Activated T-cell treated with anti-CD3 and anti-CD28 coated beads for 4 hours (primary cell): ENCODE data around the gene EIF3I.
A peak's percentile ranks its signal among the peaks of the same experiment; 100 is the strongest.

ENCODE experiments used
- DNase-seq: peaks from one replicate; pipeline ENCODE4 v3.0.0-alpha.2; 2020

The EIF3I gene

DNA sequence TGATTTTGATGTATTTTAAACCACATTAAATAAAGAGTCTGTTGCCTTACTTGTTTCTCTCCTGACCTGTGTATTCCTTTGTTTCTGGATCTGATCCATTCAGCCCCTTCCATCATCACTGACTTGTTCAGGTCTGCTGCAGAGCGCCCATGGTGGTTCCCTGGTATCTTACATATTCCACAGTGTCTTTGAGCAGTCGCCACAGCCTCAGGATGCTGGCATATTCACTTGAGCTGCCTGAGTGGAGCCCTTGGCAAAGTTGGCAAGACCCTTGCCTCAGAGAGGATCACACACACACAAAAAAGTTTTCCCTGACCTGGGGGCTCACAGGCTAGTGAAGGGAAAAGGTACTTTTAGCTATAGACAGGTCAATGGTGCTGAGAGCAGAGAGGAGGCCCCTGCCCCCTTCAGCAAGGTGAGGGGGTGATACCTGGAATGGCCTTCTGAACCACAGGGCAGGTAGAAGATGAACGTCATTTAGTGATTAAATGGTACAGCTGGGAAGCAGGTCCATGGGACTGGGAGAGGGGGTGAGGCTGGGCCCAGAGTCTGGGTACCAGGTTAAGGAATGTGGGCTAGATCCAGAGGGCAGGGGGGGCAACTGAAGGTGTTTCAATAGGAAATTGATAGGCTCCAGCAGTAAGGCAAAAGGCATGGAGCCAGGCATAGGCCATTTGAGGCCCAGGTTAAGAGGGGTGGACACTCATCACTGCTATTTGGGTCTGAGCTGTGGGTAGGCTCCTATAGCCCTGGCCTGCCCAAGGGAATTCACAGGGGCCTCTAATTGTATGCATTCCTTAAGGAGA is 23.8 kb upstream of the EIF3I start:
- DNase-seq = no peak

DNA sequence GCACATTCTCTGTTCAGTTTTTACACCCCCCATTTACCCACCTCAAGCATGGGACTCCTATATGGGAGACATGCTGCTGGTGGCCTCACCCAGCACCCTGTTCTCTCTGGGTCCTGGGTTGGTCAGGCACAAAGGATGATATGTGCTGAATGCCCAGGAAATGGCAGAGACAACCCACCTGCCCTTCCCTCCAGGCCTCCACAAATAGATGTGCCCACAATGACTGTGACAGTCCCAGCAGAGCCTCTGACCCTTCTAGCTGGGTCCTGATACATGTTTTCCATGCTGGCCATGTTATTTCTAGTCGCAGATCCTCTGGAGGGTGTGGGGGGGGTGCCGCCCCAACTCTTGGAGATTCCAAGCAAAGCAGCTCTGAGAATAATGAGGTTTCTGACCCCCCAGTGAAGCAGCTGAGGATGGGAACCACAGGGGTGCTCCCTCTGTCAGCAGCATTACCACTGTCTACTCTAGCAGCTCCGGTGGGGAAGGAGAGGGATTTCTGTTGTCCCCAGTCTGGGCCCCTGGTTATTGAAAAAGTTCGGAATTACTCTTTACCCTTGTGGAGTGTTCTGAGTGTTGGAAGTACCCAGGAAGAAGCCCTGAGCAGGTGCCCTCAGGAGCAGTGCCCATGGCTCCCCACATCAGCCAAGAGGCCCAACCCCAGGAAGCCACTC is 23.0 kb upstream of the EIF3I start:
- DNase-seq = no peak

DNA sequence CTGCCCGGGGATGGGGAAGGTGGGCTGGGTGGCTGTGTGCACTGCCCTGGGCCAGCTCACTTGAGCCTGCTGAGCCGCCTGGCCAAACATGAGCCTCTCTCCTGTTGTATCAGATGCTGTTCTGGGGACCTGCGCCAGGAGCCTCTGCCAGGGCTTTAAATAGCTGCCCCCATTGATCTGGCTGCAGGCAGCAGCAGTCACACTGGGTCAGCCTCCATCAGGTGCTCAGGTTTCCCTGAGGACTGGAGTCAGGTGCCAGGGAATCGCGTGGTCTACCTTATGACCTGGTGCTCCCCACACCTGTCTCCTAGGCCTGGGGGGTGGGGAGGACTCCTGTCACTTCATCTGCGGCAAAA is 22.5 kb upstream of the EIF3I start:
- DNase-seq = no peak

DNA sequence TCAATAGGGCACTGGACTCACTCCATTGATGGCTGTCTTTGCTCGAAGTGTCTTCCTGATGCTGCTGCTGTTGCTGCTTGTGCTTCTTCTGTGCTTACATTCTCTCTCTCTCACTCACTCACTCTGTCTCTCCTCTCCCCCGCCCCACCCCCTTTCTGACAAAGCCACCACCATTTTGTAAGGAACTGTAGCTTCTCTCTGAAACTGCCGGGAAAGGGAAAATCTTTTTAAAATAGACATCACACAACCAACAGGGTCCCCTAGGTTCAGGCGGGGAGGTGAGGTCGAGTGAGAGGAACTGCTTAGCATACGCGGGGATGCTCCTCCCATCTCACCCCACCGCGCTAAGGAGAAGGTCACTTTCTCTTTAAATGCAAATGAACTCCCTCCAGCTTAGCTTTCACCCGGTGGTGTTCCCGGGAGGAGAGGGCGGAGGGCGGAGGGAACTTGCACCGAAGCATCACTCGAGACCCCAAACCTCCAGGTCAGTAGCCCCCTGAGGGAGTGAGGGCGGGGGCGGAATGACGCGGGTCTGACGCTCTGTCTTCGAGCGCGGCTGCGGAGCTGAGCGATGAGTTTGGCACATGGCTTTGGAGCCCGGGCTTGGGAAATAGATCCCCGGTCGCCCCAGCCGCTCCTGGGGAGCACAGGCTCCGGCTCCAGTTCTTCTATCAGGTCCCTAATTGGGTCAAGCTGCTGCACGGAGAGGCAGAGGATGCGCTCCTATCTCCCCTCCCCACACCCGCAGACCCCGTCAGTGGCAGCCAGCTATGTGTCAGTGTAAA is 21.8 kb upstream of the EIF3I start, which contains the start of gene CCDC28B:
Gene CCDC28B, plus strand, starts transcription at position 370 of the 785 bp plus-strand sequence. CDS start 1,341 bp downstream, outside the sequence.
- DNase-seq = peak; percentile 34

DNA sequence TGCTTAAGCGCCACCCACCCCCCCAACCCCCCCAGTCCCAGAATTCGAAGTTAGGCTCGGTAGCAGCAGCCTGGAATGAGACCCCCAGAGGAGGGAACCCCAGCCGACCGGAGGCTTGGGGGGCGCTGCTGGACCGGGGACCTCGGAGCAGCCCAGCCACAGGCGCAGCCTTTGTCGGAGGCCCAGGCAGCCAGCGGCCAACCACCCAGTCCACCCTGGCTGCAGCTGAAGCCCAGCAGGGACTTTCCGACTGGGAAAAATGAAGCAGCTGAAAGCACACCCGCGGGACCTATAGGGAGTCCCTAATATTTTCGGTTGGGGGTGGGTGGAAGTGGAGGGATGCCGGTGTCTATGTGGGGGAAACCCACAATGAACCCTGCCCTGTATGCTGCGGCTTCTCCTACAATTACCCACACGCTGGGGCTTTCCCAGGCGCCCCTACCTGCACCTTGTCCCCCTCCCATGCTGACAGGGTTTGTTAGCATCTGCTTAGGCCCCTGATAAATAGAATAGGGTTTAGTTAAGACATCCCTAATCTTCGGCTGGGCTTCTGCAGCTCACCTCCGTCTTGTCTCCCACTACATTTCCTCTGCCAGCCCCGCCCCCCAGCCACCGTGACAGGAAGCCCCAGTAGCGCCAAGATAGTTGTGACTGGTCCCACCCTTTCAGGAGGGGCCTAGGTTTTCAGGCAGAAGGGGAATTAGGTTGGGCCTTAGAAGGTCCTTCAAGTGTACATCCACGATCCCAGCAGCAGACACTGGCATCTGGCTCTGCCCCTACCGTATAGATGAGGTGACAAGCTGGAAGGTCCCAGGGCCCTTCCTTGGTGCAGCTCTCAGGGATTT is 21.0 kb upstream of the EIF3I start:
- peak; percentile 65 for DNase-seq

DNA sequence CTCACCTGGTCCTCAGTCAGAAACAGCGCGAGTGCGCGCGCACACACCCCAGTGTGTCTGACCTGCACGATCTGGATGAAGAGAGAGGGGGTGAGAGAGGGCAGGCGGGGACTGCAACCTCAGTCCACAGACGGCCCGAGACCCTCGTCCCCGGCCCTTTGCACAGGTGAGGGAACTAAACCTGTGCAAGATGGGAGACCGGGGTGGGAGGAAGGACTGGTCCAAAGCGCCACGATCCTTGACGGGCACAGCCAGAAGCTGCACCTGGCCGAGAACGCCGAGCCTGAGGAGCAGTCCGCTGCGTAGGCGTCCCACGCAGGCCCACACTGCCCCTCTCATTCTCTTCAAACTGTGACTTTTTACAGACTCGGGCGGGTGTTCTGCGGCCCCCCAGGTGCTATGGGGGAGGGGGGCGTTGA is 17.3 kb upstream of the EIF3I start:
- DNase-seq = no peak

DNA sequence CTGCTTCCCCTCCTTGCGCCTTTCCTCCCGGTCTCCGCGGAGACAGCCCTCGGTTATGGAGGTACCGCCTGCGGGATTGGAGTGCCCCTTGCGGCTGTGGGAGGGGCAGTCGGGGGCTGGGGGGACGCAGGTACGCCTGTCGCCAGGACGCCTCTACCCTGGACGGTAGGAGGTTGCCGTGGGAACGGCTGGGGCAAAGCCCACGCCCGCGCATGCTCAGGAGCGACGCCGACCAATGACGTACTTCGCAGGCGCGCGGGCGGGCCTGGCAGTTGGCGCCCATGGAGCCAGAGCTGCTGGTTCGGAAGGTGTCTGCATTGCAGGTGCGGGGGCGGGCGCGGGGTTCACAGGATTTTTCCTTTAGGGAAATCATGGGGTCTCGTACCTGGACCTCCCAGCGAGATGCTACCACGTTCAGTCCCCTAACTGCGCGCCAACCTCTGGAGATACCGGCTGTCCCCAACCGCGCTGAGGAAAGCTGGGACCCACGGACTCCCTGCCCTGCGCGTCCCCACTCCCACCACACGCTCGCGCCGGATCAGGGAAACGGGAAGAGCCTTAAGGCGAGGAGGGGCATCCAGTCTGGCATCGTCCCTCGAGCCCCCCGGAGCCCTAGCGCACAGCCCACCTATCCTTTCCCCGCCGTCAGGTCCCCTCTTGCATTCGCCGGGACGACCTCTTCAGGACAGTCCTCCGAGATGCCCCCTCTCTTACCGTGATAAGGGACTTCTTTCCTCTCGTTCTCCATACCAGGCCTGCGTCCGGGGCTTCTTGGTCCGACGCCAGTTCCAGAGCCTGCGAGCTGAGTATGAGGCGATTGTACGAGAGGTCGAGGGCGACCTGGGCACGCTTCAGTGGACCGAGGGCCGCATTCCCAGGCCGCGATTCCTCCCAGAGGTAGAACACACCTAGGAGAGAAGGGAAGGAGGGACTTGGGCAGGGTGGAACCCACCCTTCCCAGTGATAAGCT is 16.5 kb upstream of the EIF3I start, which contains the start of gene IQCC:
Gene IQCC, plus strand, starts transcription at position 271 of the 970 bp plus-strand sequence. Its CDS starts 11 bp downstream, at position 282.
- DNase-seq = peak; percentile 78

DNA sequence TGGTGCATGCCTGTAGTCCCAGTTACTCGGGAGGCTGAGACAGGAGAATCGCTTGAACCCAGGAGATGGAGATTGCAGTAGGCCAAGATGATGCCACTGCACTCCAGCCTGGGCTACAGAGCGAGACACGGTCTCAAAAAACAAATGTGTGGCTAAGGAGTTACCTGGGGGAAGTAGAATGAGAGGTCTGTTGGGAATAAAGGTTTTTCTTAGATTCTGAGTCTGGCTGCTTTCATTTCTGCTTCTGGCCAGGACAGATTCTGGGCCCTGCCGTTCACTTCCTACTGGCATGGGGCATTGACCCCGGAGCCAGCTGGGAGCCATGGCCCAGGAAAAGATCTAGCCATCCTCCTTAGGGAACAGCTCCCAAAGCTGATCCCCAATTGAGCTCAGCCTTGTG is 13.7 kb upstream of the EIF3I start:
- no peak for DNase-seq

DNA sequence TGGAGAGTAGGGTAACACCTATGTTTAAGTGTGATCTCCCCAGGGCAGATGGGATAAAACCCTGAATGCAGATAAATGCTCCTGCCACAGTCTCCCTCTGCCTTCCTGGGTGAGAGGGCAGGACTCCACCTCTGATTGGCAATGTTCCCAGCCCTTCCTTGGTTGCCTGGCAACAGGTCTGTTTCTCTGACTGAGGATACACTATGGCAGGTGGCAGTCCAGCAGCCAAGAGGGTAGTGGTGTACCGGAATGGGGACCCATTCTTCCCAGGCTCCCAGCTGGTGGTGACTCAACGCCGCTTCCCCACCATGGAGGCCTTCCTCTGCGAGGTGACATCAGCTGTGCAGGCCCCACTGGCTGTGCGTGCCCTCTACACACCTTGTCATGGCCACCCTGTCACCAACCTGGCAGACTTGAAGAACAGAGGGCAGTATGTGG is 13.3 kb upstream of the EIF3I start, which contains the start of gene DCDC2B:
Gene DCDC2B, plus strand, starts transcription at position 199 of the 438 bp plus-strand sequence. Its CDS starts 5 bp downstream, at position 204.
- DNase-seq = no peak

DNA sequence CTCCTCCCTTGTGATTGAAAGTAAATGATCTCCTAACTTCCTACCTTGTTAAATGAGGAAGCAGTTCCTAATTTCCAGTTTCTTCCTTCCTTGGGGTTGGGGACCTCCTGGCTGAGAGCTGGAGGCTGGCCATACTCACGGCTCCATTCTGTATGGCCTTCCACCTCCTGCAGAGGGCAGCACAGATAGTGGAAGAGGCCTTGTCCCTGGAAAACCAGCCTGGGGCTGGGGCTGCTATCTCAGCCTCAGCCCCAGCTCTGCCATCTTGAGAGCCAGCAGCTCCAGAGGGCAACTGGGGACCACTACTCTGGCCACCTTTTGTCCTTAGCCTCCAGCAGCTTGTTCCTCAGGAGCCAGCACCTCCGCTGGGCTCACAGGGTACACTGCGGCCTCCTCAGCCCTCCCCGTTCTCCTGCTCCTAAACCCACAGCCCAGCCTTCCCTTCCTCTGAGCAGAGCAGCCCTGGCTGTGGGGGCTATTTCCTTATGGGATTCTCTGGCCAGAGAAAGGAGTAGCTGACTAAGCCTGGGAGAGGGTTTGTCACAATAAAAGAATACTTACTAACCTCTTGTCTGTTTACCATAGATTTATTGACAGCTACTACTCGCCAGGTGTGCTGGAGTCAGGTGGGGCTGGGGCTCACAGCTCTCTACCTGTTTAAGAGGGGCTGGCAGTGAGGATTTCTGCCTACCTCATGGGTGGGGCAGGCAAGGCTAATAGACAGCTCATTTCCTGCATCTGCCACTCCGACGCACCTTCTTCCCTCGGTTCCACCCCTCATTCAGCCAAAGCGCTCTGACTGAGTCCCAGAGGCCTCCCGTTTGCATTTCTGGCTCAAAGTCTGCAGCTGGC is 6.4 kb upstream of the EIF3I start:
- DNase-seq = peak; percentile 56

DNA sequence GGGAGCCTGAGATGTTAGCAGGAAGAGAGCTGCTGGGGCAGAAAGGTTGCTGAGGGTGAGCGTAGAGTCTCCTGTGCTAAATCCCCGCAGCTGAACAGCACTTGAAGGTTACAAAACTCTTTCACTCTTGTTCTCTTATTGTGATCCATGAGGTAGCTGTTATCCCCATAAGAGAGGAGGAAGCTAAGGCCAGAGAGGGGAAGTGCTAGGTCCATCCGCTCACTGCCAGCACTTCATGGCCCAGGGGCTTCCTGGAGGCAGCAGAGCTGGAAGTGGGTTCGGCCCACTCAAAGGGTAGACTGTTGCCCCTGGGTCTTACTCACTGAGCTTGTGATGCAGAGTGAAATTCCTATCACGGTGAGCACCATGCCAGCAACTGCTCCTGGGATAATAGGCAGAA is 5.6 kb upstream of the EIF3I start:
- DNase-seq = no peak

DNA sequence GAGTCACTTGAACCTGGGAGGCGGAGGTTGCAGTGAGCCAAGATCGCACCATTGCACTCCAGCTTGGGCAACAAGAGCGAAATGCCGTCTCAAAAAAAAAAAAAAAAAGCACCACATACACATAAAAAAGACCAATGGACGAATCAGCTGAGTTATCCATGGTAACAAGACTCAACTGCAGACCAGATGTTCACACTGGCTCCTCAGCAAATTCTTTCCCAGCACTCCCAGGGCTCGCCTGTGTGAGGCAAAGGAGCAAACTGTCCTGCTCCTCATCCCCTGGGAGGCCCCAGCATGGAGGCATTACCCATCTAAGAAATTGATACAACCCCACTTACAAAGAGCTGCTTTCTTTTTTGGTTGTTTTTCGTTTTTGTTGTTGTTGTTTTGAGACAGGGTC is 3.2 kb upstream of the EIF3I start:
- DNase-seq = no peak

DNA sequence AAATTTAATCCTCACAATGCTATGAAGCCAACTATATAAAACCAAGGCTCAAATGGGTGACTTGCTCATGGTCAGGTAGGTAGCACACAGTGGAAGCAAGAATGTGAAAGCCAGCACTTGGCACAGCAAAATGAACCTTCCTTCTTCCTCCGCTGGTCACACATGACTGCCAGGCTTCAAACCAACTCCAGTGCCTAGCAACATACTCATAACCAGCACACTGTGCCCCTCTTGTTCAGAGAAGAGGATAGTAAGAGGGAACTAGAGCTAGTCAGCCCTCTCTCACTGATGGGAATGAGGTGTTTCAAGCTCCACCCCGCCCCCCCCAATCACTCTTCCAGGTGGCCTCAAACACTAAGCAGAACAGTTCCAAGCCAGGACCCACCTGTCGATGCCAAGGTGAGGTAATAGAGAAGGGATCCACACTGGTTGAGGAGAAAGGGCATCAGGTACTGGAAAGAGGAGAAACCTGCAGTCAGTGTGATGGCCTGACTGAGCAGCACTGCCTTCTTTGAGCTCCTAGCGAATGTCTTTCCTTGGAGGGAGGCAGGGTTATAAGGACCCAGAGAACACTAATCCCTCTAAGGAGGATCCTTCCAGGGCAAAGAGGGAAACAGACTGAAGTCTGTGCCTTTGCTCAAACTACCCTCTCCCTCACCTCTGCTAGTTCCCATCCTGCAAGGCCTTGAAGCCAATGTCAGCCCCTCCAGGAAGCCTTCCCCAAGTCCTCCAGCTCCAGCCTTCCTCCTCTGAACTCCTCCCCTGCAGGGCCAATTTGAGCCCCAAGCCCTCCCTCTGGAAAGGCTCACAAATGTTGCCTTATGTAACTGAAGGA is 1.2 kb upstream of the EIF3I start:
- DNase-seq = no peak

DNA sequence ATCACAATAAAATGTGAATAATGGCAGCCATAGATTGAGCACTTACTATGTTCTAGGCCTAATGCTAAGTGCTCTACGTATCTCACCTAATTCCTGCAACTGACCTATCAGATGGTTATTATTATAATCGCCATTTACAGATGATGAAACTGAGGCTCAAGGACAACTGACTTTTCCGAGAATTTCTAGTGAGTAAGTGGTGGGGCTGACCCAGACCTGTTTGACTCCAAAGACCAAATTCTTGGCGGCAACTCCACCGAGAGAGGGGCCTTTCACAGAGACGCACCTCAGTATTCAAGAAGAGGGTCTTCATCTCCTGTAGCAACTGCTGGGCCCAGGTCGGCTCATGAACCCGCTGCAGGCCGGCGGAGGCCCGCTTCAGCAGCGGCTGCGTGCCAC is 627 bp upstream of the EIF3I start:
- no peak for DNase-seq

DNA sequence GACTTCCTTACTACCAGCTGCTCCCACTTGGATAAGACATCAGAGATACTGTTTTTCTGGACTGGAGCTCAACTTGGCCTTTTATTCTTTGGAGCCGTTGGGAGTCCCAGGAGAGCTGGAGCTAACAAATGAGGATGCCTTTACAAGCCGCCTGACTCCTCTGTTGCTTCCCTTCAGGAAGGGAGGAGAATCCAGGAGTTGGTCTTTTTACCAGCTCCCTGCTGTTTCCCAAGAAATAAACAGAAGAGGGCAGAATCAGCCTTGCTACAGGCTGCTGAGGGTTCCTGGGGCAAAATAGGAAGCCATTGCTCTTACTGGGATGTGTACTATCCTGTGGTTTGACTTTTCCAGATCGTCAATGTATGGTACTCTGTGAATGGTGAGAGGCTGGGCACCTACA is 1.5 kb downstream of the EIF3I start:
- DNase-seq = no peak

DNA sequence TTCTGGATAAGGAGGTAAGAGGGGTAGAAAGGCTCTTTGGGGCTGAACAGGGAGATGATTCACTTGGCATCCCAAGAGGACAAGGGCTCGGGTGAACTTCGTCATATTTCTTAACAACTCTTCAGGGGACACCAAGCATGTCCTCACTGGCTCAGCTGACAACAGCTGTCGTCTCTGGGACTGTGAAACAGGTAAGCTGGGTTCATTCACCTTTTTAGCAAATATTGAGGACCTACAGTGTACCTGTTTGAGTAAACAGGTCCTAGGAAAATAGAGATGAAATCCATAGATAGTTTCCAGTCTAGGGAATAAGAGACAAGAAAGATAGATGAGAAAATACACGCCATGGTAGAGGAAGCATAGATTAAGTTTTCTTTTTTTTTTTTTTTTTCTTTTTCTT is 2.1 kb downstream of the EIF3I start:
- no peak for DNase-seq

DNA sequence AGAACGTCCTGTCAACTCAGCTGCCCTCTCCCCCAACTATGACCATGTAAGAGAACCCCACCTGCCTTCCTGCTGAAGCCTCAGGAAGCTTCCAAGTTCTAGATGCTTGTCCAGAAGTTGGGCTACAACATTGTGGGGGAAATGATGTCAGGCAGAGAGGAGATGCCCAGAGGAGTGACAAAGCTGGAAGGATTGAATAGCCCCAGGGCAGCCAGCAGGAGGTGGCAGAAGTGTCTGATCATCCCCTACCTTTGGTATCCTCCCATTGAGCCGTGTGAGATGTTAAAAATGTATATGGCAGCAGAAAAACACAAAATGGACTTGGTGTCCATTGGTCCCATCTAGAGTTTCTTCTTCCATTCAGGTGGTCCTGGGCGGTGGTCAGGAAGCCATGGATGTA is 6.6 kb downstream of the EIF3I start:
- DNase-seq = no peak

DNA sequence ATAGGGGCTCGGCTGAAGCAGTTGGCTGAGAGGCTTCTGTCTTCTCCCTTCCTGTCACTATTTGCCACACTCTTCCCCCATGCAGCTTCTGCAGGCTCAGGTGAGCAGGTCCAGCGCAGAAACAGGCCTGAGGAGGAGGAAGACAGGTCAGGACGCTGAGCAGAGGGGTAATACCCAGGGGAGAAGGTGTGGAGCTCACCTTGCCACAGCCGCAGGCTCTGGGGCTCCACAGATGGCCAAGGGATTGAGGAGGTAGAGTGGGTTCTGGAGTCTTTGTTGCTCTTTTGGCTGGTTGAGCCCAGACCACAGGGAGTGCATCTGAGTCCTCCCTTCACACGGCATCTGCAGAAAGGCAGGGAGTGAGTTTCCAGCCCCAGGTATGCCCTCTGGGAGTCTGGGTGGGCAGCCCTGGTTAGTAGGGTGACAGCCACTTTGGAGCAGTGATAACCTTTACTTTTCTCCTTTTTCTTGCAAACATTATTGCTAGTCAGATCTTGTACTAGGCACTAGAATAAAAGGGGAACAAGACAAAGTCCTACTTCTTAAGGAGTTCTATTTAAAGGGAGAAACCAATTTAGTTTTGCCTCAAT is 9.7 kb downstream of the EIF3I start:
- DNase-seq = no peak
